Neural cell (in vitro differentiated cells): Measurements from ENCODE around the gene SRSF2.

Experiments used
- CTCF ChIP-seq: fragments of 450-650 bp; IDR thresholded peaks from 2 replicates; pipeline ENCODE4 v1.5.1; 2014; ENCODE audit warnings: antibody characterized with exemption, mild to moderate bottlenecking, moderate library complexity; ENCODE audit not compliant: poor library complexity, severe bottlenecking
- REST ChIP-seq: IDR thresholded peaks from 2 replicates; pipeline ENCODE4 v1.6.1; 2012; ENCODE audit warnings: borderline replicate concordance

GRCh38 chr17:76747716-76748363 is 10.7 kb upstream of the SRSF2 start:
- TF ChIP-seq CTCF = no peak
- TF ChIP-seq REST = no peak
